ES-I3 (cell line): ENCODE results near the gene CAPN12.

ENCODE experiments used
- H3K36me3 ChIP-seq: 2 replicates; pipeline ENCODE4 v1.6.1; 2013; ENCODE audit warnings: mild to moderate bottlenecking, low read length, control low read depth, moderate library complexity; ENCODE audit not compliant: insufficient read depth
- H3K4me1 ChIP-seq: 2 replicates; pipeline ENCODE4 v1.6.1; 2013; ENCODE audit warnings: mild to moderate bottlenecking, control low read depth, low read length; ENCODE audit not compliant: insufficient read depth
- H3K9ac ChIP-seq: 2 replicates; pipeline ENCODE4 v1.6.1; 2013; ENCODE audit warnings: low read depth, mild to moderate bottlenecking, low read length, moderate library complexity
- H3K9me3 ChIP-seq: 2 replicates; pipeline ENCODE4 v1.6.1; 2013; ENCODE audit warnings: mild to moderate bottlenecking, low read length, moderate library complexity; ENCODE audit not compliant: control insufficient read depth, insufficient read depth

The CAPN12 gene

GRCh38 chr19:38728752-38729541 lies 15.3 kb downstream of the CAPN12 start:
- Histone ChIP-seq H3K9me3 (no peaks in the 10 kb centered on the region), H3K9ac (no peak overlapping the region), H3K4me1 (peaks cover 2% of the 10 kb centered on the region; the same call in 1 of the 2 replicates), H3K36me3 (peaks cover 29% of the 10 kb centered on the region)

- Histone ChIP-seq H3K9me3 (no peaks in the 10 kb centered on the region), H3K4me1 (peaks cover 2% of the 10 kb centered on the region; the same call in 1 of the 2 replicates), H3K9ac (no peak overlapping the region), H3K36me3 (peaks cover 36% of the 10 kb centered on the region)
These were observed 16.2 kb downstream of the CAPN12 start for GRCh38 chr19:38727868-38728660.

GRCh38 chr19:38727306-38727867 lies 16.9 kb downstream of the CAPN12 start:
- Histone ChIP-seq H3K36me3 (peaks cover 43% of the 10 kb centered on the region), H3K4me1 (no peaks in the 10 kb centered on the region; the same call in 1 of the 2 replicates), H3K9ac (no peak overlapping the region), H3K9me3 (no peaks in the 10 kb centered on the region)

- peaks cover 48% of the 10 kb centered on the region for H3K36me3 ChIP-seq
- no peaks in the 10 kb centered on the region for H3K4me1 ChIP-seq
- no peaks in the 10 kb centered on the region for H3K9me3 ChIP-seq
- H3K9ac ChIP-seq: no peak overlapping the region
These were observed 17.4 kb downstream of the CAPN12 start for GRCh38 chr19:38726761-38727301.

- Histone ChIP-seq H3K9me3 (no peaks in the 10 kb centered on the region), H3K36me3 (peaks cover 51% of the 10 kb centered on the region), H3K4me1 (no peaks in the 10 kb centered on the region), H3K9ac (no peak overlapping the region)
These were observed 18.0 kb downstream of the CAPN12 start for GRCh38 chr19:38726284-38726673.

GRCh38 chr19:38725469-38726283 lies 18.6 kb downstream of the CAPN12 start:
- peaks cover 55% of the 10 kb centered on the region for H3K36me3 ChIP-seq

GRCh38 chr19:38723990-38724854 lies 20.1 kb downstream of the CAPN12 start:
- Histone ChIP-seq H3K9me3 (no peaks in the 10 kb centered on the region), H3K4me1 (no peaks in the 10 kb centered on the region), H3K9ac (no peak overlapping the region), H3K36me3 (peaks cover 63% of the 10 kb centered on the region)

More at GRCh38 chr19:38725469-38726283, 18.6 kb downstream of the CAPN12 start:
- H3K4me1 ChIP-seq: no peaks in the 10 kb centered on the region
- H3K9ac ChIP-seq: no peak overlapping the region
- no peaks in the 10 kb centered on the region for H3K9me3 ChIP-seq

GRCh38 chr19:38723606-38723965 lies 20.7 kb downstream of the CAPN12 start:
- Histone ChIP-seq H3K9me3 (no peaks in the 10 kb centered on the region), H3K4me1 (no peaks in the 10 kb centered on the region), H3K9ac (no peak overlapping the region), H3K36me3 (peaks cover 66% of the 10 kb centered on the region)

- H3K4me1 ChIP-seq: no peaks in the 10 kb centered on the region
- H3K9ac ChIP-seq: no peak overlapping the region
These were observed 21.2 kb downstream of the CAPN12 start for GRCh38 chr19:38722947-38723605.

GRCh38 chr19:38721979-38722773 lies 22.1 kb downstream of the CAPN12 start:
- Histone ChIP-seq H3K36me3 (peaks cover 62% of the 10 kb centered on the region), H3K4me1 (no peaks in the 10 kb centered on the region), H3K9ac (no peak overlapping the region), H3K9me3 (no peaks in the 10 kb centered on the region)

More at GRCh38 chr19:38722947-38723605, 21.2 kb downstream of the CAPN12 start:
- Histone ChIP-seq H3K36me3 (peaks cover 65% of the 10 kb centered on the region), H3K9me3 (no peaks in the 10 kb centered on the region)

GRCh38 chr19:38721496-38721895 lies 22.8 kb downstream of the CAPN12 start:
- no peaks in the 10 kb centered on the region for H3K4me1 ChIP-seq
- H3K9me3 ChIP-seq: no peaks in the 10 kb centered on the region
- peaks cover 65% of the 10 kb centered on the region for H3K36me3 ChIP-seq
- no peak overlapping the region for H3K9ac ChIP-seq

- Histone ChIP-seq H3K4me1 (no peaks in the 10 kb centered on the region), H3K9me3 (no peaks in the 10 kb centered on the region), H3K9ac (no peak overlapping the region), H3K36me3 (peaks cover 62% of the 10 kb centered on the region)
These were observed 23.6 kb downstream of the CAPN12 start for GRCh38 chr19:38720559-38721236.
